Measurements from ENCODE around the gene RSU1. TPM values are rescaled to one million over a fixed set of nuclear protein-coding genes. Genes with fewer than 3 reads are reported as not detected.

RSU1 gene
- total RNA-seq, 1 experiment from 2014 or later = 29.5 TPM

- ATAC-seq (no peak), DNase-seq (ENCODE audit: low read depth, low spot score) (no peak)
- intact Hi-C loops (cut with micrococcal nuclease) = no loop called here
- Histone ChIP-seq H3K4me1 (ENCODE audit: control insufficient read depth in 1 of 2, insufficient read depth in 2 of 2, low read length in 2 of 2) (no peaks in the 10 kb centered on the region), H4K20me1 (ENCODE audit: insufficient read depth) (no peaks in the 10 kb centered on the region), H3K79me2 (ENCODE audit: insufficient read depth, low read length) (no peaks in the 10 kb centered on the region), H3K4me2 (ENCODE audit: low read length) (no peak overlapping the region), H2AFZ (ENCODE audit: low read depth, low read length, poor library complexity, severe bottlenecking) (no peak overlapping the region), H3K9me3 (ENCODE audit: control insufficient read depth in 1 of 2, insufficient read depth in 1 of 2, low read depth in 1 of 2, low read length in 2 of 2) (no peaks in the 10 kb centered on the region), H3K4me3 (replicated peaks in 1 of 2; ENCODE audit: low read depth in 1 of 2, low read length in 2 of 2) (no peak overlapping the region), H3K9ac (ENCODE audit: low read length) (no peak overlapping the region), H3K27me3 (ENCODE audit: insufficient read depth, low read length) (no peaks in the 10 kb centered on the region), H3K9me2 (ENCODE audit: insufficient read depth) (no peaks in the 10 kb centered on the region), H3K27ac (ENCODE audit: low read depth, low read length) (no peak overlapping the region), H3K36me3 (ENCODE audit: control insufficient read depth in 1 of 2, insufficient read depth in 2 of 2, low read length in 2 of 2) (no peaks in the 10 kb centered on the region)
- no TSS peak for BruUV-seq (replicated peaks)
- ChIA-PET POLR2A (no interaction called here), RAD21 (ENCODE audit: low non-redundant PET in 1 of 2, low total read pairs in 2 of 2, uncharacterized antibody in 2 of 2, unreplicated experiment in 2 of 2) (no interaction called here), CTCF (no interaction called here)
- no peak for TF ChIP-seq ZNF274 (IDR thresholded peaks at IDR 0.05; ENCODE audit: low read depth, low read length)
- TF ChIP-seq POLR2A (IDR thresholded peaks at IDR 0.05; ENCODE audit: borderline replicate concordance, extremely low read depth, insufficient read depth, insufficient read length) = no peak
- TF ChIP-seq YY1 (IDR thresholded peaks at IDR 0.05; ENCODE audit: extremely low read depth, insufficient replicate concordance, low read depth, low read length) = no peak
- TF ChIP-seq EZH2phosphoT487 (IDR thresholded peaks at IDR 0.05; ENCODE audit: borderline replicate concordance) = no peak
- no peak for TF ChIP-seq ZBTB33 (IDR thresholded peaks at IDR 0.05; ENCODE audit: extremely low read depth, insufficient replicate concordance, low read length)
- no peak for TF ChIP-seq ATF3 (IDR thresholded peaks at IDR 0.05)
- TF ChIP-seq ZFX (IDR thresholded peaks at IDR 0.05) = no peak
- no peak for TF ChIP-seq EZH2 (IDR thresholded peaks at IDR 0.05)
- TF ChIP-seq SRF (IDR thresholded peaks at IDR 0.05; ENCODE audit: low read depth) = no peak
- TF ChIP-seq POLR2AphosphoS5 (IDR thresholded peaks at IDR 0.05; ENCODE audit: low read depth, low read length) = no peak
- TF ChIP-seq CTCF (IDR thresholded peaks at IDR 0.05 in 2 of 3, conservative IDR thresholded peaks at IDR 0.05 in 1 of 3; ENCODE audit: borderline replicate concordance in 1 of 3, insufficient read depth in 1 of 3, low read depth in 2 of 3, low read length in 2 of 3) = no peak
- TF ChIP-seq SIN3A (IDR thresholded peaks at IDR 0.05; ENCODE audit: low read depth) = no peak
- no peak for TF ChIP-seq CBX3 (IDR thresholded peaks at IDR 0.05; ENCODE audit: low read depth)
- TF ChIP-seq CEBPB (IDR thresholded peaks at IDR 0.05; ENCODE audit: low read depth) = no peak
- TF ChIP-seq SP1 (IDR thresholded peaks at IDR 0.05; ENCODE audit: low read depth) = no peak
- no peak for TF ChIP-seq FOSL1 (IDR thresholded peaks at IDR 0.05; ENCODE audit: low read depth)
- no peak for TF ChIP-seq TCF7L2 (IDR thresholded peaks at IDR 0.05; ENCODE audit: borderline replicate concordance, extremely low read depth, insufficient read depth, insufficient read length)
- TF ChIP-seq RAD21 (IDR thresholded peaks at IDR 0.05; ENCODE audit: low read depth) = no peak
Measured at GRCh38 chr10:16547973-16548372, 269.3 kb downstream of the RSU1 start.
